PC-9 (cell line): ENCODE data around the gene USP48.
"Not testable (repeated sequence)": the region's sequence is repeated elsewhere in the genome, so short reads cannot be mapped to it uniquely, and the experiment has no call there.

Experiments used
- EZH2 ChIP-seq: fragments of 200-600 bp; sonication (generic); IDR thresholded peaks from 2 replicates; pipeline ENCODE4 v1.8.0; 2017; ENCODE audit warnings: antibody characterized with exemption, low read depth
- TF ChIP-seq, protein P1 (sequence below): fragments of 200-600 bp; sonication (generic); conservative IDR thresholded peaks from 2 replicates; pipeline ENCODE4 v1.6.1; 2017; ENCODE audit warnings: mixed run types, antibody characterized with exemption, mild to moderate bottlenecking, moderate library complexity

- TF ChIP-seq, protein P1, sequence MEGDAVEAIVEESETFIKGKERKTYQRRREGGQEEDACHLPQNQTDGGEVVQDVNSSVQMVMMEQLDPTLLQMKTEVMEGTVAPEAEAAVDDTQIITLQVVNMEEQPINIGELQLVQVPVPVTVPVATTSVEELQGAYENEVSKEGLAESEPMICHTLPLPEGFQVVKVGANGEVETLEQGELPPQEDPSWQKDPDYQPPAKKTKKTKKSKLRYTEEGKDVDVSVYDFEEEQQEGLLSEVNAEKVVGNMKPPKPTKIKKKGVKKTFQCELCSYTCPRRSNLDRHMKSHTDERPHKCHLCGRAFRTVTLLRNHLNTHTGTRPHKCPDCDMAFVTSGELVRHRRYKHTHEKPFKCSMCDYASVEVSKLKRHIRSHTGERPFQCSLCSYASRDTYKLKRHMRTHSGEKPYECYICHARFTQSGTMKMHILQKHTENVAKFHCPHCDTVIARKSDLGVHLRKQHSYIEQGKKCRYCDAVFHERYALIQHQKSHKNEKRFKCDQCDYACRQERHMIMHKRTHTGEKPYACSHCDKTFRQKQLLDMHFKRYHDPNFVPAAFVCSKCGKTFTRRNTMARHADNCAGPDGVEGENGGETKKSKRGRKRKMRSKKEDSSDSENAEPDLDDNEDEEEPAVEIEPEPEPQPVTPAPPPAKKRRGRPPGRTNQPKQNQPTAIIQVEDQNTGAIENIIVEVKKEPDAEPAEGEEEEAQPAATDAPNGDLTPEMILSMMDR: not testable (repeated sequence)
- not testable (repeated sequence) for TF ChIP-seq EZH2
Measured at GRCh38 chr1:21826694-21827093, 43.7 kb upstream of the USP48 start.
